Mesodermal cell (in vitro differentiated cells): ENCODE data around the gene SV2C.

Experiments
- H3K27ac ChIP-seq: 2 replicates; pipeline ENCODE4 v1.7.0; 2013; ENCODE audit warnings: mild to moderate bottlenecking, low read depth, low read length, moderate library complexity; ENCODE audit not compliant: severe bottlenecking
- H3K36me3 ChIP-seq: 2 replicates; pipeline ENCODE4 v1.7.1; 2013; ENCODE audit warnings: mild to moderate bottlenecking, low read length, moderate library complexity; ENCODE audit not compliant: control insufficient read depth, insufficient read depth
- H3K4me1 ChIP-seq: one replicate; pipeline ENCODE4 v1.7.1; 2013; ENCODE audit warnings: mild to moderate bottlenecking, low read length; ENCODE audit not compliant: insufficient read depth, control insufficient read depth, poor library complexity, severe bottlenecking
- H3K4me3 ChIP-seq: 2 replicates; pipeline ENCODE4 v1.7.0; 2013; ENCODE audit warnings: low read length, control low read depth, mild to moderate bottlenecking; ENCODE audit not compliant: insufficient read depth, poor library complexity, severe bottlenecking; ENCODE audit errors: extremely low read depth
- H3K9me3 ChIP-seq: 2 replicates; pipeline ENCODE4 v1.7.1; 2013; ENCODE audit warnings: mild to moderate bottlenecking, low read length, moderate library complexity; ENCODE audit not compliant: control insufficient read depth
- WGBS, 2 experiments: methylation state at CpG; one replicate each; pipeline ENCODE4 v1.1.5; 2013; ENCODE audit warnings: missing lambda C conversion rate in 2 of 2; ENCODE audit not compliant: insufficient coverage in 2 of 2; 5-methylcytosine and 5-hydroxymethylcytosine counted together

The SV2C gene

DNA sequence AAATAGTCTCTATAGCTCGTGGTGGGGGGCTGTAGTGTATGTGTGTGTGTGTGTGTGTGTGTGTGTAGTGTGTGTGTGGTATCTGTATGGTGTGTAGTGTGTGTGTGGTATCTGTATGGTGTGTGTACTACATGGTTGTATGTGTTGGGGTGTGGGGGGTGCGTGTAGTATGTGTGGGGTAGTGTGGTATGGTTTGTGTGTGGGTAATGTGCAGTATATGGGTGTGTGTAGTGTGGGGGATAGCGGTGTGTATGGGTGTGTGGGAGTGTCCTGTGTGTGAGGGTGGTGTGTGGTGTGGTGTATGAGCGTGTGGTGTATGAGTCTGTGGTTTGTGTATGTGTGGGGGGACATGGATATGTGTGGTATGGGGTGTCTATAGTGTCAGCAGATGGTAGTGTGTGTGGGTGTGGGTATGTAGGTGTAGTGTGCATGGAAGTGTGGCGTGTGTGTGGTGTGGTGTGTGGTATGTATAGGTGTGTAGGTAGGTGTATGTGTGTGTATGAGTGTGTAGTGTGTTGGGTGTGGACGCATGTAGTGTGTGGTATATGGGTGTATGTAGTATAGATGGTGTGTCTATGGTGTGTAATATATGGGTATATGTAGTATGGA, 174.1 kb downstream of the SV2C start:
- Histone ChIP-seq H3K36me3 (no peaks in the 10 kb centered on the region), H3K27ac (no peak overlapping the region), H3K4me1 (no peaks in the 10 kb centered on the region), H3K4me3 (no peak overlapping the region), H3K9me3 (no peaks in the 10 kb centered on the region)
- 62 to 84% methylated on average over 5 to 6 of the region's 6 CpGs for WGBS, 2 experiments

DNA sequence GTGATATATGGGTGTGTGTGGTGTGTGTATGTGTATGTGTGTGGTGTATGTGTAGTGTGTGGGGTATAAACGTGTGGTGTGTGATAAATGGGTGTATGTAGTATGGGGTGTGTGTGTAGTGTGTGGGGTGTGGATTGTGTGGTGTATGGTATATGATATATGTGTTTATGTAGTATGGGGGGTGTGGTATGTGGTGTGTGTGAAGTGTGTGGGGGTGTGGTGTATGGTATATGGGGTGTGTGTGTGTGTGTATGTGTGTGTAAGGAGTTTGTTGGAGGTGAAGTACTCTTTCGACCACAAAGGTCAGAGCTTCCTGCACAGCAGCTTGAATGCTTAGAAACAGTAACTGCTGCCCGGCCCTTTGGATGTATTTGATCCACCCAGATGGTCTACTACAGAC, 174.7 kb downstream of the SV2C start:
- no peaks in the 10 kb centered on the region for H3K36me3 ChIP-seq
- no peak overlapping the region for H3K27ac ChIP-seq
- no peaks in the 10 kb centered on the region for H3K9me3 ChIP-seq
- 72 to 86% methylated on average over 2 of the region's 3 CpGs for WGBS, 2 experiments
- no peaks in the 10 kb centered on the region for H3K4me1 ChIP-seq
- no peak overlapping the region for H3K4me3 ChIP-seq

DNA sequence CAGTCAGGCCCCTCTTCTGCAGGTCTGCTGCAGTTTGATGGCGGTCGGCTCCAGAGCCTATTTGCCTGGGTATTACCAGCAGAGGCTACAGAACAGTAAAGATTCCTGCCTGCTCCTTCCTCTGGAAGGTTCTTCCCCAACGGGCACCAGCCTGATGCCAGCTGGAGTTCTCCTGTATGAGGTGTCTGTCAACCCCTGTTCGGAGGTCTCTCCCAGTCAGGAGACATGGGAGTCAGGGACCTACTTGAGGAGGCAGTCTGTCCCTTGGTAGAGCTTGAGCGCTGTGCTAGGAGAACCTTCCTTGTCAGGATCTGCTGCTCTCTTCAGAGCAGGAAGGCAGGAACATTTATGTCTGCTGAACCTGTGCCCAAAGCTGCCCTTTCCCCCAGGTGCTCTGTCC, 181.5 kb downstream of the SV2C start:
- H3K4me3 ChIP-seq, result no peak overlapping the region
- H3K36me3 ChIP-seq, result no peaks in the 10 kb centered on the region
- H3K4me1 ChIP-seq, result peaks cover under 1% of the 10 kb centered on the region
- WGBS, 2 experiments, result 83 to 87% methylated on average over 5 of the region's 5 CpGs
- H3K9me3 ChIP-seq, result no peaks in the 10 kb centered on the region
- H3K27ac ChIP-seq, result no peak overlapping the region

DNA sequence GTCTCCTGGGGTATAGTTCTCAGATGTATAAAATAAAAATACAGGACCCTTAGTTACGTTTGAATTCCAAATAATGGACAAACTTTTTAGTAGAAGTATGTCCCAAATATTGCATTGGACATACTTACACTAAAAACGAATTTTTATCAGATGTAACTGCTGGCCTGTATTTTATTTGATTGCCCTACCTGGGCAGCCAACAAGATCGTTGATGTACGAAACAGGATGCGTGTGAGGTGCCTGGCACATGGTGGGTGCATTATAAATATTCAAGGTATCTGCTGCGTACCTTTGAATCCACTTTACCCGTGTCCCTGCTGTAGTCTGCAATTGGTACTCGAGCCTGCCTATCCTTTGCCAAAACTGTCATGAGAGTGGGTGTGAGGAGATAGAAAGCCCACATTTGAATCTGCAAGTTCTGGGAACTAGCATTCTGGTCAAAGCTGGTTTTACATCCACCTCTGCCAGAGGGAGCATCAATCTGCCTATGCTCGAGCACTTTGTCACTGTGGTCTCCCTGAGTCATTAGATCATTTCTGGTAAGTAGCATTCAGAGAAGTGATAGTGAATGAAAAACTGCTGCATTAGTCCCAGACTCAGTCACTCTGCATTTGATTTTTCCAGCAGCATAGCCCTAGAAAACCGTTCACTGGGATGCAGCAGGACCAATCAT, 186.2 kb downstream of the SV2C start:
- Histone ChIP-seq H3K4me3 (no peak overlapping the region), H3K4me1 (peaks cover 22% of the 10 kb centered on the region), H3K27ac (no peak overlapping the region), H3K9me3 (no peaks in the 10 kb centered on the region), H3K36me3 (no peaks in the 10 kb centered on the region)
- 79 to 87% methylated on average over 7 to 8 of the region's 10 CpGs for WGBS, 2 experiments

DNA sequence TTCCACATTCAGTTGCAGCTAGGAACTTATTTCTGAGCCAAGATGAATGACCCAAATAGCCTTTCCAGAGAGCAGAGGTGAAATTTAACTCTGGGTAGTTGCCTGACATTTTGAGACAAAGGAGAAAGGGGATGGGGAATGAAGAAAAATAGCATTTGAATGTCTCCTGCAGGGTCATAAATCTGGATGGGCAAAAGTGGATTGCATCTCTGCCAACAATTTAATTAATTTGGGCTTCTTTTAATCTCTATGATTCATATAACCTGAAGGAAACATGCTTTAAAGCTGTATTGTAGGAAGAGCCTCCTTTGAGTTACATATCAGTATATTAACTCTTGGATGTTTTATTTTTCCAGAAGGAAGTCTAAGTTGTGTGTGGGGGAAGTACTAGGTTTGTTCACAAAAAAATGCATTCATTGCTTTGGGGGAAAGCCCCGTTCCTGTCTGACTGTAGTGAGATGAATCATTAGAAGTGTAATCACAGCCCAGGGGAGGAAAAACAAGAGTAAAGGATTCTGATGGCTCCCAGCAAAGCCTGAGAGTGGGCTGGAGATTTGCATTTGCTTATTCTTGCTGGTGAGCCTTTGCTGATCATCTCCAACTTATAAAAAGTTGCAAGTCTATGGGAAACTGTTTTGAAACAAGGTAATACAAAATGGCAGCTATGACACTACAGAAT, 186.9 kb downstream of the SV2C start:
- Histone ChIP-seq H3K9me3 (no peaks in the 10 kb centered on the region), H3K27ac (peak overlapping the region; percentile 11), H3K4me1 (peaks cover 22% of the 10 kb centered on the region), H3K4me3 (no peak overlapping the region), H3K36me3 (no peaks in the 10 kb centered on the region)
- WGBS, 2 experiments, result 44 to 50% methylated on average over 1 of the region's 1 CpG

DNA sequence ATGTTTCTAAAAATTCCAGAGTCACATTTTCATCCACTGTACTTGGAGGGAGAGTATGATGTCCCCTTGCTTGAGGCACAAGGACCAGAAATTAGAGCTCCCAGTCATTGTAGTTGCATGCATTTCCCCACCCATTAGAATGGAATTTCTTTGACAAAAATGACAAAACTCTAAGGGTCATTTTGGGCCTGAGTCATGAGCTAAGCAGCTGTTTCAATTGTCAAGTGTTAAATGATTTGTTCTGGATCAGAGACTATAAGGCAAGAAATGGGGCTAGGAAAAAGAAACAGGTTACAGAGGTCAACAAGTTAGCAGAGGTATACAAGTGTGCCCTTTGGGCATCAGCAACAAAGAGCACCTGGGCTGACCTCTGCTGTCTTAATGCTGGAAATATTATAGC, 188.7 kb downstream of the SV2C start:
- no peak overlapping the region for H3K4me3 ChIP-seq
- H3K9me3 ChIP-seq, result no peaks in the 10 kb centered on the region
- no peak overlapping the region for H3K27ac ChIP-seq
- no peaks in the 10 kb centered on the region for H3K36me3 ChIP-seq
- peaks cover 22% of the 10 kb centered on the region for H3K4me1 ChIP-seq

DNA sequence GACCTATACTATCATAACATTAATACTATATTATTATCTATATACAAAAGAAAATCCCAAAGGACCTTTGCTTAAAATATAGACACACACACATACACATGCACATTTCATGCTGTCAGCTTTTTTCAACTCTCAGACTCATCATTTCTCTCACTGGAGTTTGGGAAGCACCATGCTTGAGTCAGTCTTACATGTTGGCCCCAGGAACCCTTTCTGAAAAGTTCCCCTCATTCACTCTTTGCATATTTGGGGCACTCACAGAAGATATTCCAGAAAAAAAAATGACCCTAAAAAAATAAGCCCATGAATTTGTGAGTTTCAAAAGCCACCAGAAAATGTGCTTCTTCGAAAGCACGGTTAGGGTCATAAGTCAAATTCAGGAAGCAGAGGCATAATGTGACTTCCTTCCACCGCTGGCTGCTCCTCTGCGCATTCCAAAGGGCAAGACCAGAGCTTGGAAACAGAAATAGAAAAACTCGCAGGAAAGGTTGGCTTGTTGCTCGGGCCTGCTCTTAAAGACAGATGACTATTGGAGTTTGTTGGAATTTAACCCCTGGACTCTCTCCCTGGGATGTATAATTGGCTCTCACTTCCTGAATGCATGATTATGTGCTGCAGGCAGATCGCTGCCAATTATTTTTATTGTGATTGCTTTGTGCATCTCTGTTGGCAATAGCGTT, 190.2 kb downstream of the SV2C start:
- Histone ChIP-seq H3K9me3 (no peaks in the 10 kb centered on the region), H3K27ac (no peak overlapping the region), H3K4me1 (peaks cover 22% of the 10 kb centered on the region), H3K36me3 (no peaks in the 10 kb centered on the region), H3K4me3 (no peak overlapping the region)
- 81 to 82% methylated on average over 8 of the region's 8 CpGs for WGBS, 2 experiments

DNA sequence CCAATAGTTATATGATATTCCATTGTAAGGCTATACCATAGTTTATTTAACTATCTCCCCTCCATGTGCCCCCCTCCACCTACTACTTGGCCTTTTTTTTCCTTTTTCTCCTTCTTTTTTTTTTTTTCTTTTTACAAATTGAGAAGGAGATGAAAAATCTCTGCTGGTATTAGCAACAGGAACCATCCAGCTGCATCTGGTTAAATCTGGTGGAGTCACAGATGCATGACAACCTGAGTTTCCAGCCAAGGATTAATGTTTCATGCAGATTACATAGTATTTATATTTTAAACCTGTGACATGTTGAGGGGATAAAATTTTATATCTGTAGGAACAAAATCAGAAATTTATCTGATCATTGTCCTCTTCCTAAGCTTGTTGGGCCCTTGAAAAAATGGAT, 191.4 kb downstream of the SV2C start:
- H3K9me3 ChIP-seq, result no peaks in the 10 kb centered on the region
- H3K4me3 ChIP-seq, result no peak overlapping the region
- H3K36me3 ChIP-seq, result no peaks in the 10 kb centered on the region
- peaks cover 22% of the 10 kb centered on the region for H3K4me1 ChIP-seq
- no peak overlapping the region for H3K27ac ChIP-seq

DNA sequence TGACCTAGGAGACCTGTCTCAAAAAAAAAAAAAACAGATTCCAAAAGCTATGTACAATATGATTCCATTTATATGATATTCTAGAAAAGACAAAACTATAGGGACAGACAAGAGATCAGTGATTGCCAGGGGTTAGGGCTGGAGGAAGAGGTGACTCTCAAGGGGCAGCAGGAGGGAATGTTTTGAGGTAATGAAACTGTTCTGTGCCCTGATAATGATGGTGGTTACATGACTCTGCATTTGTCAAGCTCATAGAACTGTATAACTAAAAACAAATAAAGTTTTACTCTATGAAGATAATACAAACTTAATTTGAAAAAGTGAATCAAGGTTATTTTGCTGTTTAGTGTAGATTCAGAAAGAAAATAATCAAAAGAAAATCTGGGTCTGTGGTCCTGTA, 194.6 kb downstream of the SV2C start:
- no peaks in the 10 kb centered on the region for H3K9me3 ChIP-seq
- H3K27ac ChIP-seq, result no peak overlapping the region
- no peaks in the 10 kb centered on the region for H3K4me1 ChIP-seq
- H3K36me3 ChIP-seq, result no peaks in the 10 kb centered on the region
- H3K4me3 ChIP-seq, result no peak overlapping the region

DNA sequence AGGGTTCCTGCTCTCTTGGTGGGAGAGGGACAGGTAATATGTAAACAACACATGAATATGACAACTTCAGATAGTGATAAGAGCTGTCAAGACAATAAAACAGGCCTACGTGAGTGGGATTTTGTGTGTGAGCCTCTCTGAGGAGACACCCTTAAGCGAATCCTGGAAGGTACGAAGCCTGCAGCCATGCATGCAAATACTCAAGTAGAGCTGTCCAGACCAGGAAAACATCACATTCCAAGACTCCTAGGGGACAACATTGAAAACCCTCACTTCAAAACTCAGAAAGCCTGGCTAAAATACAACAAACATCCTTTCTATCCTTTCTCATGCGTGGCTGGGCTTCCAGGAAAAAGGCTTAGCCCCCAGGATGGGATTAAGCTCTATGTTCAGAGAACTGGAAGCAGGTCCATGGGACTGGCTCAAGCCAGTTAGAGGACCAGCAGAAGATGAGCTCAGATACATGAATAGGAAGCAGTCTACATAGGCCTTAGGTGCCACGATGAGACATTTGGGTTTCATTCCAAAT, 195.1 kb downstream of the SV2C start:
- no peak overlapping the region for H3K27ac ChIP-seq
- H3K4me1 ChIP-seq, result no peaks in the 10 kb centered on the region
- 86 to 100% methylated on average over 3 of the region's 5 CpGs for whole genome bisulfite sequencing, 2 experiments
- no peaks in the 10 kb centered on the region for H3K36me3 ChIP-seq
- H3K9me3 ChIP-seq, result no peaks in the 10 kb centered on the region
- H3K4me3 ChIP-seq, result no peak overlapping the region

DNA sequence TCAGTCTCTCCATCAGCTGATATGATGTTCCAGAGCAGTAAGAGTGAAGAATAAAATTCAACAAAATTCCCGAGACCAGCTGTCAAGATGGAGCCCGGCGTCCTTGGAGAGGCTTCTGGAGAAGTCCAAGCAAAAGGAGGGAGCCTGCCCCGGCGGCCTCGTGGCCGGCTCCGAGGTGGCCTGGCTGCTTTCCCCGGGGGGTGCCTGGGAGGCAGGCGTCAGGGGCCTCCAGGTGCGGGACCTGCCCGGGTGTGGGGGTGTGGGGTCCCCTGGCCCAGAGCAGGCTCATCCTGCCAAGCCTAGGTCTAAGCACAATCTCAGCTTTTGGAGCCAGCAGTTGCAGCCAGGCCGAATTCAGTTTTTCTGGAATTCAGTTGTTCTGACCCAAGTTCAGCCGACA, 197.3 kb downstream of the SV2C start:
- 87 to 89% methylated on average over 6 to 14 of the region's 14 CpGs for WGBS, 2 experiments
- Histone ChIP-seq H3K4me3 (no peak overlapping the region), H3K4me1 (no peaks in the 10 kb centered on the region), H3K36me3 (no peaks in the 10 kb centered on the region), H3K27ac (no peak overlapping the region), H3K9me3 (no peaks in the 10 kb centered on the region)
